Measurements from ENCODE around the gene VPS13D. TPM values are rescaled to one million over a fixed set of nuclear protein-coding genes. Genes with fewer than 3 reads are reported as not detected.
A peak's percentile ranks its signal among the peaks of the same experiment; 100 is the strongest.

VPS13D gene
- total RNA-seq, 2 donors from 2014 or later: 76.1 to 99.9 TPM

DNA sequence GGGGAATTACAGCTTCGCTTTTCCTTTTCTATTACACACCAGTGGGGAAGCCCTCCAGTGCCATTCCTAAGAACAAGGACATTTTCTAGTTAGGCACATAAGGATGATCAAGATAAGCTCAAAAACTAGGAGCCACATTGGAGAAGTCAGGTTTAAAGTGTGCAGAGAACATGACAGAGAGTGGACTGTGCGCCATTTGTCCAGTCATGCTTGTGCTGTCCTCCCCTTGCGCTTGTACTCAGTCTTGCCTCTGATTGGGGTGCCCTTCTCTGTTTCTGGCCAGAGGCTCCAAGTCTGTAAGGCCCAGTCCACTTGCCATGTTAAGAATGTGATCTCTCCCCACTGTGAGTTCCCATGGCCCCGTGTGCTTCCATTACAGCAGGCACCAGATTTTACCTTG lies 198.5 kb downstream of the VPS13D start:
- no peak for ATAC-seq
- DNase-seq: no peak
- intact Hi-C loops (cut with DNase I, micrococcal nuclease): no loop called here

DNA sequence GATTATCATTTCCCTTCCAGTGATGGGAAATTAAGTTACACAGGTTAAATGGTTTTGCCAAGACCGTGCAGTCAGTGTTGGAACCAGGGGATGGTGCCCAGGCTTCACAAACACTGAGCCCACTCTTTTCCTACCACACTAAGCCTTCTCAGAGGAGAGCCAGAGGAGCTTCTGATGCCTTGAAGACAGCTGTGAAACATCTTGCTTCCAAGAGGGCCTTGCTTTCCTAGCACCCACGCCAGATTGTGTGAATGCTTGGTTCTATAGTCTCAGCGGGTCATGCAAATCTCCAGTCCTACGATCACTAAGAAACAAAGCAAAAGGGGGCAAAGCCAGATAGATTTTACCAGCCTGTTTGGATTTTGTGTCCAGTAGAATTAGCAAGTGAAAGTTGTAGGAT lies 200.7 kb downstream of the VPS13D start:
- no peak for ATAC-seq
- intact Hi-C loops (cut with DNase I, micrococcal nuclease): no loop called here
- no peak for DNase-seq

DNA sequence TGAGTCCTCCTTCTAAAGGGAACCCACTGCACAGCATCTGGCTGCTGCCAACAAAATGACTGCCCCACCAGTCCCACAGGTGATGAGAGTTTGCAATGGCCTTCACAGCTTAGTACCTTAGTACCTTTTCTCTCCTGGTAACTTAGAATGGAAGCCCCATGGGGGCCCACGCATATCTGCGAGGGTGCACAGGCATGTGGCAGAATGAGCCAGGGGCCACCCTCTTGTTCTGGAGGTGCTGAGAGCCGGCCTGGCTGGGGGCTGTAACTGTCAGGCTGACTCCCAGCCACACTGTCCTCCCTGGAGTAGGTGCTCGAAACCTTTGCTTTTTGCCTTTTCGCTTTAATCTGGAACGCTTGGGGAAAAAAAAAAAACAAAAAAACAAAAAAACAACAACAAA lies 203.1 kb downstream of the VPS13D start:
- ATAC-seq (no peak), DNase-seq (no peak)
- intact Hi-C loops (cut with DNase I, micrococcal nuclease): no loop called here

DNA sequence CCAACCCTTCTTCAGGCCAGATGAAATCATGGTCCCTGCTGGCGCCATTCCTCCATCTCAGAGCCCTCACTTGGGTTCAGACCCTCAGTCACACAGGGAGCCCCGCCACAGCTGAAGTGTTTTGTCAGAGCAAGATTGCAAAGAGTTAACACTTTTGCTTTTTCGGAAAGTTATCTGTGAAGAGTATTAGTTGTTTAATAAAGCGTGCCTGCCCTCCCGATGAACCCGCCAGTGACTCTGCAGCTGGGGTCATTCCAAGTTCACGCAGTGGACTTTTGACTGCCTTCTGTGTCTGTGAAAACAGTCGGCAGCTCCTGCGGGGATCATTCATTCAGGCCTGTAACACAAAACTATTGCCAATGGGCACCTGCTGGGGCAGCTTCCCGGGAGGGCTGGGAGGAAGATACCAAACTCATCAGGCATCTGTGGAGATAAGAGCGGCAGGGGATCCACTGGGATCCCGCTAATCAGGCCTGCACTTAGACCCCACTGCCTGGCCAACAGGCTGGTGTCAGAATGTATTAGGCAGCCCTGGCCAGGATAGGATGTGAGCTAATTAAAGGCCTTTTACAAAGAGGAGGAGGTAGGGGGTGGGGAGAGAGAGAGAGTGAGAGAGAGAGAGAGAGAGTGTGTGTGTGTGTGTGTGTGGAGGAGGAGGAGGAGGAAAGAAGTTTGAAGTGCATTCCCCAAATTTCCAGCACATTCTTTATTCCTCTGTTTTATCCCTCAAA lies 203.7 kb downstream of the VPS13D start:
- DNase-seq (peak in 1 of 2 donors; percentile 35), ATAC-seq (peak; percentile 73)
- intact Hi-C loops (cut with DNase I, micrococcal nuclease): no loop called here

GRCh38 chr1:12434174-12434573 lies 204.3 kb downstream of the VPS13D start:
- ATAC-seq (no peak), DNase-seq (no peak)
- intact Hi-C loops (cut with DNase I, micrococcal nuclease): no loop called here

- intact Hi-C loops (cut with DNase I, micrococcal nuclease): no loop called here
- no peak for ATAC-seq
Observed at GRCh38 chr1:12434686-12435085, 204.9 kb downstream of the VPS13D start.

DNA sequence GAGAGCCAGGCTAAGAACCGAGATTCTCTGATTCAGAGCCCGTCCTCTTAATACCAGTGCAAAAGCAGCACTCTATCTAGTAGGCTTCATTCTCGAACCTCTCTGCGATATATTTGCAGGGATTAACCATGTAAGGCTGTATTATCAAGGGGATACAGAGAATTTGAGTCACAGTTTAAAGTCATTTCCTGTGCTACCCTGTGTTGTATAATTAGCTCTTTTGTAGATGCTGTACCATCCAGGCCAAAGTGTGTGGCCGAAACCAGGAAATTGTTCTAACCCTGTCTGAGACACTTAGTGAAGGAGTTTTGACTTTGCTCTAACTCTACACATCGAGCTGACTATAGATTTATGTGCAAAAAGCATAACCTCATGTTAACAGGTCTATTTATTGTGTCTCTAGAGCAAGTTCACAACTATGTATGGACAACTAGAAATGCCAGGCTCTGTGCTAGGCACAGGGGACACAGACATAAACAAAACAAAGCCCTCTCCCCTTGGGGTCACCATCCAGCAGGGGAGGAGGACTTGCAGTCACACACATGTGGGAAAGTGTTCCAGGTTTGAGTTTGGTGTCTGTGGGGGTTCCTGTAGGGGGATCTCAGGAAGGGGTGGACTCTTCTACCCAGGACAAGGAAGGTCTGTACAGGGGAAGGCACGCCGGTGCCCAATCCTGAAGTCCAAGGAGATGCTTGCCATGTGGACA lies 206.0 kb downstream of the VPS13D start:
- intact Hi-C loops (cut with DNase I, micrococcal nuclease): no loop called here
- peak; percentile 26 for ATAC-seq
- no peak for DNase-seq

More at GRCh38 chr1:12434686-12435085, 204.9 kb downstream of the VPS13D start:
- DNase-seq: no peak

DNA sequence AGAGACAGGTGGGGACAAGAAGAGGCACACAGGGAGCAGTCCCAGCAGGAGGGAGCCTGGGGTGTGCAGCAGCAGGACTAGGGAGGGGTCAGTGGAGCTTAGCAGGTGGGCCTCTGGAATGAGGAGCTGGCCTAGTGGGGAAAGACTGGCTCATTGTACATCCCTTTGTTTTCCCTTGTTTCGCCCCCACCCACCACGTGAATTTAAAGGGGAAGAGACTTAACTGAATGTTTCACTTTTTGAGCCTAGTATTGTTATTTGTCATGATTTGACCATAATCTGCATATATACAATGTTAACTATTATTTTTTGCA lies 206.5 kb downstream of the VPS13D start:
- intact Hi-C loops (cut with DNase I, micrococcal nuclease): no loop called here
- no peak for DNase-seq
- ATAC-seq: no peak

GRCh38 chr1:12436817-12437599 lies 207.2 kb downstream of the VPS13D start:
- intact Hi-C loops (cut with DNase I, micrococcal nuclease): no loop called here
- DNase-seq (no peak), ATAC-seq (no peak)

- ATAC-seq: no peak
- intact Hi-C loops (cut with DNase I, micrococcal nuclease): no loop called here
- DNase-seq: no peak
Observed at GRCh38 chr1:12437629-12438028, 207.8 kb downstream of the VPS13D start.

DNA sequence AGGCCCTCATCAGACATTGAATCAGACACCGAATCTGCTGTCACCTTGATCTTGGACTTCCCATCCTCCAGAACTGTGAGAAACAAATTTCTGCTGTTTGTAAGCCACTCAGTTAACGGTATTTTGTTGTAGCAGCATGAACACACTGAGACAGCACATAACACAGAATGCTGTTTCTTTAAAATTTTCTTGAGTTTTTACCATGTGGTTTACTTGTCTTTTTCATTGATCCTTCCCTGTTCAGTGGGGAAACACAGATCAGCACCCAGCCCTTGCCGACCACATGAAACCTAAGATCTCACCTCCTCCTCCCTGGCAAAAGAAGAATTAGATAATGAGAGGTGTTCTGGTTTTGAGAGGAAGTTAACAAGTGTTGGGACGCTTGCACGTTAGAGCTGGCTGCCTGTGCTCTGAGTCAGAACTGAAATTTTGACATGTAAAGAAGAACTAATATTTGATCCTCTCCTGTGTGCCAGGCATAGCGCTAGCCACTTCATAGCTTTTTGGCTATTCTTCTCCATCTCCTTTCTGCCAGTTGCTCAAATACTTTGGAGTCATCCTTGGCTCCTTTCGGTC lies 208.6 kb downstream of the VPS13D start:
- ATAC-seq (no peak), DNase-seq (no peak)
- intact Hi-C loops (cut with DNase I, micrococcal nuclease): no loop called here

- intact Hi-C loops (cut with DNase I, micrococcal nuclease): no loop called here
- DNase-seq (no peak), ATAC-seq (no peak)
Observed at GRCh38 chr1:12439073-12439472, 209.2 kb downstream of the VPS13D start.

- intact Hi-C loops (cut with DNase I, micrococcal nuclease): no loop called here
- DNase-seq (no peak), ATAC-seq (no peak)
Observed at GRCh38 chr1:12441414-12442105, 211.7 kb downstream of the VPS13D start.

DNA sequence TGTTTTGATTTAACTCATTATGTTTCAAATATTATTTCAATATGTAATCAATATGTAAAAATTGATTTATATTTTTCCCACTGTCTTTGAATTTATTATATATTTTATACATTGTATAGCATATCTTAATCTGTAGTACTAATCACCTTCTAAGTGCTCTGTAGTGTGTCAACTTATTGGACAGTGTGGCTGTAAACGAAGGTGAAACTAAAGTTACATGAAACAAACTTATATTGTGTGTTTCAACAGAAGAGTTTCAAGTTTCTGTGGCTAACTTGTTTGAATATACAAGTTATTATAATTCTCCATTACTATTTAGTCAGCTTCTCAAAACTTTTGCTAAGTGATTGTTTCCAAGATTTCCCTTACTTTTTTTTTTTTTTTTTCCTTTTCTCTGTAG lies 212.4 kb downstream of the VPS13D start:
- ATAC-seq (no peak), DNase-seq (no peak)
- intact Hi-C loops (cut with DNase I, micrococcal nuclease): no loop called here

DNA sequence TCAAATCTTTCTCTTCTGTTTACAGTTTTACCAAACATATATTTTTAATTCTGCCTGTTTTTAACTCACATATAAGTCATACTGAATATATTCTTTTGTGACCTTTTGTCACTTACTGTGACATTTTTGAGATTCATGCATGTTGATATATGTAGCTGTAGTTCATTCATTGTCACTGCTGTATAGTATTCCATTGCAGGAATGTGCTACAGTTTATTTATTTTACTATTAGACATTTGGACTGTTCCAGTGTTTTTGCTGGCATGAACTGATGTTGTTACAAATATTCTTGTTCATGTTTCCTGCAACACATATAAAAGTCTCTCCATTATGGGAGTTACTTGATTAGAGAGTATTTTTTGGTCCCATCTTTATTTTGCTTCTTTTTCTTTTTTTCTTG lies 213.3 kb downstream of the VPS13D start:
- intact Hi-C loops (cut with DNase I, micrococcal nuclease): no loop called here
- no peak for ATAC-seq
- DNase-seq: no peak

DNA sequence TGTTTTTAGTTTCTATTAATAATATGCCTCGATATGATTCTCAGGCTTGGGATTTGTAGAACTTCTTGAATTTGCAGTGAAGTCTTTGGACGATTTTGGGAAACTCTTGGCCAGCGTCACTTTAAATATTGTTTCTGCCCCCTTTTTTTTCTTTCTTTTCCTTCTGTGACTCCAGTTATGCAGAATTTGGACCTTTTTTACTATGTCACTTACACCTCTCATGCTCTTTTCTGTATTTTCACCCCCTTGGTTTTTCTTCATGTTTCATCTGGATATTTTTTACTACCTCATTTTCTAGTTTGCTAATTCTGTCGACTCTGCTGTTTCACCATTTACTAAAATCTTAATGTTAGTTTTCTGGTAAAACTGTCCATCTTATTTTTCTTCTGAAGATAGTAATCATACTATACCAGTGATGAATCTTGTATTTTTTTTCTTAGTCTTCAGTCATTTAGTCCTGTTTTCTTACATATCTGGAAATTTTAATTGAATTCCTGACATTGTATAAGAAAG lies 214.6 kb downstream of the VPS13D start:
- intact Hi-C loops (cut with DNase I, micrococcal nuclease): no loop called here
- ATAC-seq (no peak), DNase-seq (no peak)

DNA sequence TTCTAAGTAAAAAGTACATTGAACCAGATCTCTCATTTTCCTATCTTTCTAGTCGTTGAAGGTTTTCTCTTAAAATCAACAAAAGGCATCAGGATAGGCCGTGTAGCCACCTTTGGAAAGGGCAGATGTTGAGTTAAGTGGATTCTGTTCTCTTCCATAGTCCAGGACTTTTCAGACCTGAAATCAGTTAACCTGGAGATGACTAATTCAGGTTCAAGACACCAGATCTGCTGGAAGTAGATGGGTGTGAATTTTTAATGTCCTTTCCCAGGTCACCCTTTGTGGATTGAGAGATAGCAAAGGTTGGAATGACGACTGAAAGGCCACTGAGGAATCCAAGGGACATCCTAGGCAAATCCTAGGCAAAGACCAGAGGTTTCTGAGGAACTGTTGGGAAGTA lies 215.4 kb downstream of the VPS13D start:
- no peak for ATAC-seq
- no peak for DNase-seq
- intact Hi-C loops (cut with DNase I, micrococcal nuclease): no loop called here

- no peak for ATAC-seq
Observed at GRCh38 chr1:12446593-12446992, 216.8 kb downstream of the VPS13D start.

GRCh38 chr1:12447307-12447706 lies 217.5 kb downstream of the VPS13D start:
- intact Hi-C loops (cut with DNase I, micrococcal nuclease): no loop called here
- ATAC-seq: no peak
- DNase-seq: no peak

More at GRCh38 chr1:12446593-12446992, 216.8 kb downstream of the VPS13D start:
- intact Hi-C loops (cut with DNase I, micrococcal nuclease): no loop called here
- no peak for DNase-seq
